Cardiac fibroblast (primary cell): Measurements from ENCODE around the gene ELN.
"Not testable (repeated sequence)": the region's sequence is repeated elsewhere in the genome, so short reads cannot be mapped to it uniquely, and the experiment has no call there.

ENCODE experiments used
- DNase-seq, 2 donors: peaks; one replicate each; pipeline versions ENCODE4 v3.0.0 to v3.0.0-alpha.2; 2010; ENCODE audit warnings: low read depth in 2 of 2
- H3K4me3 ChIP-seq, 2 donors: replicated peaks in 1 of 2; 1 replicate in 1 of 2; 2 replicates in 1 of 2; pipeline ENCODE4 v1.5.1; 2011; ENCODE audit warnings: low read depth in 2 of 2, low read length in 2 of 2, mild to moderate bottlenecking in 2 of 2, moderate library complexity in 1 of 2
- CTCF ChIP-seq: IDR thresholded peaks from one replicate; pipeline ENCODE4 v1.5.1; 2011; ENCODE audit warnings: low read depth, mild to moderate bottlenecking, low read length, inconsistent platforms

ELN gene

DNA sequence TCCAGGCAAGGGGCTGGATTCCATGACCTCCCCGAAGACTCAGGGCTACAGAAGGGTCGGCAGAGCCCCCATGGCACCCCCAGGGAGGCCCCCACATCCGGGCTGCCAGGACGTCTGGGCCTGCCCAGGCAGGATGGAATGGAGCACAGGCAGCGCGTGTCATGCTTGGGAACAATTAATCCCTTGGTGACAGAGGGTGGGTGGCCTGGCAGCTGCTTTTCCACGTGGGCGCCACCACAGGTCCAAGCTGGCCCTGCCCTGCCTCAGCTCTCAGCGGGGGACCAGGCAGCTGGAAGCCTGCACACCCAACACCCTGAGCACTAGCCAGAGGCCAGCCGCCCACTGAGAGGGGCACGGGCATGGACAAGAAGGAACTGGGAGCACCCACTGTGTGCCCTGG is 11.4 kb downstream of the ELN start:
- no peak overlapping the region for H3K4me3 ChIP-seq
- no peak for DNase-seq
- TF ChIP-seq CTCF = no peak

DNA sequence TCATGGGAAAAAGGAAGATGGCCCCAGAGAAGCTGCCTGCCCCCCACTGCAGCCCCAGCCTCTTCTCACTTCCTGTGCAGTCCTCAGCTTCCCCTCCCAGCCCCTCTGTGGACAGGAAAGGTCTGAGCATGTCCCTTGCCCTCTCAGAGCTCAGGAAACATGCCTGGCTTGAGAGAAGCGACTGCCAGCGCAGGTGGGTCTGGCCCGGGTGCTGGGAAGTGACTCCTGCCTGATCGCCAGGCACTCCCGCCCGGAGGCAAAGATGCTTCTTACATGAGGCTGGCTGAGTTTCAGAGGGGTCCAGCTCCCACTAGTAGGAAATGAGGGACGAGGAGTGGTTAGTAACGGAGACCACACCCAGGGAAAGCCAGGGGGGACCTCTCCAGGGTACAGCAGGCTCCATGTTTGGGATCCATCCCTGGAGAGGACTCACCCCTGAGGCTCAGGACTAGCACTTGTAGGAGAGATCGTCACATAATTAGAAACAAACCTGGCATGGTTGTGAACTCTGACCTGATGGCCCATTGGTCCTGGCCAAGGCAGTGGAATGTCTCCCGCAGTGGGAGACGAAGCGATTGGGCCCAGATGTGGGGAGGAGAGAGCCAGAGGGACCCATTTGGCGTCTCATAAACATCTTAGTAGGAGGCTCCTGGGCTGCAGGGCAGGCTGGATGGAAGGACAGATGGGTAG is 12.3 kb downstream of the ELN start:
- H3K4me3 ChIP-seq = no peak overlapping the region
- TF ChIP-seq CTCF = no peak
- no peak for DNase-seq

GRCh38 chr7:74040791-74041520 is 13.0 kb downstream of the ELN start:
- TF ChIP-seq CTCF = no peak
- H3K4me3 ChIP-seq = no peak overlapping the region
- DNase-seq = no peak

DNA sequence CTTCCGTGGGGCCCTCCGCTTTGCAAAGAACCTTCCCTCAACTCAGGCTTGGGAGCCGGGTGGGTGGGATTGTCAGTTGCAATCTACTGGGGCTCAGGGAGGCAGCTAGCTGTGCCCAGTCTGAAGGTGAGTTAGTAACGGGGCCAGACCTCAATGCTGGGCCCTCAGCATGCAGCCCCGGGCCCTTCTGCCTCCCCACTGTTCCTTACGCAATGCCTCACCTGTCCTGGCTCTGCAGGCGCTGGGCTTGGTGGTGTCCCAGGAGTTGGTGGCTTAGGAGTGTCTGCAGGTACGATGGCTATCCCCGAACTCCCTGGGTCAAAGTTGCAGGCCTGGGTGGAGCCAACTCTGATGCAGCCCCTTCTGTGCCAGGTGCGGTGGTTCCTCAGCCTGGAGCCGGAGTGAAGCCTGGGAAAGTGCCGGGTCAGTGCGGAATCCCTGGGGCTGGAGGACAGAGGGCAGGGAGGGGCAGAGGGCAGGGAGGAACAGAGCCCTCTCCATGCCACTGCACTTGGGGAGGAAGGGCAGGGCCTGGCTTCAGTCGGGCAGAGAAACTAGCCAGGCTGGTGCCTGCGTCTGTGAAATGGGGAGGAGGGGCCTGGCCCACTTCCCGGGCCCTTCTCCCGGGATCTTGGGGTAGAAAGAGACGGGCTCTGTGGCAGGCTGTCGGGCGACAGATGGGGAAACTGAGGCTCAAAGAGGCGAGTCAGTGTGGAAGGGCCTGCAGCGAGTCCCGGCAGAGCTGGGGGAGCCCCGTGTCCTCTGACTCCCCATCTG is 15.0 kb downstream of the ELN start:
- no peak overlapping the region for H3K4me3 ChIP-seq
- no peak for TF ChIP-seq CTCF

DNA sequence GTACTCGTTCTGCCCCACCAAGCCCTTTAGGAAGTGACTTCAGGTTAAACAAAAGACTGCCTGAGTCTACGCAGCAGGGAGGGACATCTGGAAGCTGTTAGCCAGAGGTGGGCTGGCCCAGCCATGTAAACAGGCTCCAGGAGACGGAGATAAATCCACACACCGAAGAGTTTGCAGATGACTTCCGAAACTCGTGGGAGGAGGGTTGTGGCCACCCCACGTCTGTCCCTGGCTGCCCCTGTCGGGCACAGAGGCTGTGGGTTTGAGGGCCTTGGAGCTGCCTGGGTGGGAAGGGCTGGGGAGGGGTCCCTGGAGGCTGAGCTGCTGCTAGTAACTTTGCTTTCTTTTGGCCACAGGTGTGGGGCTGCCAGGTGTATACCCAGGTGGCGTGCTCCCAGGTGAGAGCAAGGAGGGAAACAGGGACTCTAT is 15.6 kb downstream of the ELN start:
- TF ChIP-seq CTCF = no peak
- no peak overlapping the region for H3K4me3 ChIP-seq
- DNase-seq = peak in 1 of 2 donors; percentile 36

More for the DNA sequence above, 15.0 kb downstream of the ELN start:
- no peak for DNase-seq

DNA sequence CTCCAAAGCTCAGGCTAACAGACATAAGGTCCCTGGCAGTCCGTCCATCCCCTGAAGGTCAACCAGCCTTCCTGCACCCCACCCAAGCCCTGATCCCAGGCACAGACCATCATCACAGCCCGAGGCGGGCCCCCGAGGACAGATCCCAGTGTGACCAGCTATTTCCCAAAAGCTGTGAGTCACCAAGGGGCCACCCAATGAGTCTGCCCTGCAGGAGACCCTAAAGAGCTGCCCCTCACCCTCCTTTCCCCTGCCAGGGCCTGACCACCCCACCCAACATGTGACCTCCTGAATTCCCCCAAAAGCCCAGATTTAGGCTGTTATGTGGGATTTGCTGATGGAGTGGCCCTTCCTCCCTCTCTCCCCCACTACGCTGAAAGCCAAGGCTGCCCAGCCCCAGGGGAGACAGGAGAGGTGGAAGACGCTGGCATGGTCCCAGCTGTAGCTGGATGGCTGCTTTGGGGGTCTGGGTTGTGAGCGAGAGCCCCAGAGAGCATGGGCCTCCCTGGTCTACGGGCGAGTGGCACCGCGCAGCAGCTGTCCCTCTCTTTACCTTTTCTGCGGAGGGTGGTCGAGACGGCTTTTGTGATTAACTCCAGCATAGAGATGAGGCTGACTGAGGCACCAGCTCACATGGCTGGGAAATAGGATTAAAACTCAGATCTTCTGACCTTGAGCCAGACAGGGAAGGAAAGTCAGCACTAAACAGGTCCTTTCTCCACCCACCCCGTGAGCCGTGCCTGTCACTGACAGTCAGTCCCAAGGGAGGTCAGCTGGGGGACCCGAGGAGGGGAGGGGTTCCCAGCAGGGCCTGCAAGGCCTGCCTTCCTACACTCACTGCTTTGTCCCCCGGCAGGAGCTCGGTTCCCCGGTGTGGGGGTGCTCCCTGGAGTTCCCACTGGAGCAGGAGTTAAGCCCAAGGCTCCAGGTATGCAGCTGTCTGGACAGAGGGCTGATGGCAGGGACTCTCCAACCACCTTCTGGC is 16.7 kb downstream of the ELN start:
- DNase-seq = no peak
- TF ChIP-seq CTCF = no peak
- no peak overlapping the region for H3K4me3 ChIP-seq

GRCh38 chr7:74046581-74046980 is 18.6 kb downstream of the ELN start:
- not testable (repeated sequence) for DNase-seq

More at GRCh38 chr7:74046581-74046980, 18.6 kb downstream of the ELN start:
- H3K4me3 ChIP-seq = not testable (repeated sequence)
